Activated T-cell treated with anti-CD3 and anti-CD28 coated beads for 48 hours (primary cell): ENCODE data around the gene FABP1.
A peak's percentile ranks its signal among the peaks of the same experiment; 100 is the strongest.

Source experiments
- DNase-seq: peaks from one replicate; pipeline ENCODE4 v3.0.0-alpha.2; 2020; ENCODE audit warnings: low read depth

FABP1 gene

DNA sequence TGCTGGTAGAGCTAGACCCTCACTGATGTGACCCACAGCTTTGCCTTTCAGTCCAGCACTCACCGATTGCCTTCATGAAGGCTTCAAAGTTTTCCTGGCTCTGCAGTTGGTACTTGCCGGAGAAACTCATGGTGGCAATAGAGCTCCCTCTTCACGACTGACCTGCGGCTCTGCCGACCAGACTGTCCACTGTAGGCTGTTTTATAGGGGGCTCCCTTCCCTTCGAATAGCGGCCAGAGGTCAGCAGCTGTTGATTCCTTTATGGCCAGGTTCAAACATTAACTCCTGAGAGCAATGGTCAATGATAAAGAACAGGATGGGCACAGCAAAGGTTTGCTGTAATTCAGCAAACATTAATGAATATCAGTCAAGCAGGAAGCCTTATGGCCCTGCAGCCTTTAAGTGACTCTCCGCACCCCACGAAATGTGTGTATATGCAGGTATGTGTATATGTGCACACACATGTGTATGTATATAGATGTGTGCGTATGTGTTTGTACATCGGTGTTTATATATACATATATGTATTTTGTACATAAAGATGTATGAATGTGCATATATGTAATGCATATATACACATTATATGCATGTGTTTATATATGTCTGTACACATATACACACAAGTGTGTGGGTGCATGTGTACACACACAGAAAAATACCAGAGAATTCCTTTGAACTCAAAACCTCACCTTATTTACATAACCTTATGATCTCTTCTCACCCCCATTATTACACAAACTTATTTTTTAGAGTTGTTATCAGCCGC, at the start of gene FABP1:
FABP1 (minus strand) TSS at position 175 of the 766 bp plus-strand sequence; CDS start at position 130, 45 bp downstream.
- DNase-seq: no peak

DNA sequence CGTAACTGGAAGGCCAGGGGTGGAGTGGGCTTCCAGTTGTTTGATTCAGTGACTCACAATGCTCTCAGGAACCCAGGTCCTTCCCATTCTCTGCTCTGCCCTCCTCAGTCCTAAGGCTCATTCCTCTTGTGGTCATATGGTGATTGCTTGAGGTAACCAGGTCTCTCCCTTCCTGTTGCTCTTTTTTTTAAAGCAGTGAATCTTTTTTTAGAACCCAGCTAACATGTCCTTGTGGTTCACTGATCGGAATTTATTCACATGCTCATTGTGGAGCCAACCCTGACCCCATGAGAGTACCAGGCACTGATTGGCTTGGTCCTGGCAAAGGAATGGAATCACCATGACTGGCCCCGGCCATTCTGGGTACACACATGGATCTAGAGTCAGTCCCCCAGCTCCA, 49.7 kb upstream of the FABP1 start:
- DNase-seq: no peak

DNA sequence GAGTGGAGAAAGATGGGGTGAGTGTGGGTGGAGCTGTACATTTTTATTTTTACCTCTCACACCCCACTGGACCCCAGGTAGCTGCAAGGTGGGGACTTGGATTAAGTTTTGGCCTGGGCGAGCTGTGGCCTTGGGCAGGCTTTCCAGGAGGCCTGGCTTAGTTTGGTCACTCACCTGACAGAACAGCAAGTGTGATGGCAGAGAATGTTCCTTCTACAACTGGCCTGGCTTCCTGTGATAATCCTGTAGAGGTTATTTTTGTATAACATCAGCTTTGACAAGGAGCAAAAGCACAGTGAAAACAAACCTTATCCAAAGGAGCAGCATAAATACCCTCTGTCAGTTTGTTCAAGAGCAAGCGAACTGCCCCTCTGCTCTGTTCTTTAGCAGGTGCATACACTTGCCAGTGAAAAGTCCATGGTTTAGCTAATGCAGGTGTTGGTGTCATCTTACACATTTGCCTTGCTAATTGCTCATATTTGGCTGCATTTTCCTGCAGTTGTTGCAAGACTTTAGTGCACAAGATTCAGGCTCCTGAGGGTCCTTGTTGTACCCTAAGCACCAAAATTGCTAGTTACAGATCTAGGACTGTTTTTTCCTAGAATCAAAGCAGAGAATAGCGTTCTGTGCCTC, 48.6 kb upstream of the FABP1 start:
- DNase-seq: no peak

DNA sequence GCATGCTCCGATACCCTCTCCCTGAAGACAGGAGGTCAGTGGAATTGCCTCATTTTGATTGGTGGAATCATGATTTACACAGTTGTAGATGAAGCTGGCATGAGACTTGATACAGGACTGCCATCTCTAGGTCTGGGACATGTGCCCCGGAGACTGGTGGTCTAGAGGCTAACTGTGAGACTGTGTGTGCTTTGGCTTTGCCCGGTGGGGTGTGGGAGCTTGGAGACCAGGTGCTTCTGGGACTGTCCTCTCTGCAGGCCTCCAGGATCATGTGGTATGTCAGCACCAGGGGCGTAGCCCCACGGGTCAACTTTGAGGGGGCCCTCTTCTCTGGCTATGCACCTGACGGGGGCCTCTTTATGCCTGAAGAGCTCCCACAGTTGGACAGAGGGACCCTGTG, 45.0 kb upstream of the FABP1 start:
- DNase-seq: no peak

DNA sequence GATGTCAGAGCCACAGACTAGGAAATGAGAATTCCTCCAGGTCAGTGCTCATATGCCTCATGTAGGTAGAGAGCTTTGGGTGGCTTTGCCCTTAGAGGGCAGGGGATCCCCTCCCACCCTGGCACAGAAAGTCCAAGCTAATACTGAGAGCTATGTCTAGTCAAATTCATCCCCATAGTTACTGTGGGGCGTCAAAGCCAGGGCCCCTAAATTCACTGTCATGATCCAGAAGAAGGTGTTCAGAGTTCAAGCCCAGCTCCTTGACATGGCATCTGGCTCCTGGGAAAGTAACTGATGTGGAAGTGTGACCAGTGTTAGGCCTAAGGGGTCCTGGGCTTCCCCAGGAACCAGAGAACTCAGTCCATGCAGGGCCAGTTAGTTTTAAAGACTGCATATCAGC, 44.1 kb upstream of the FABP1 start:
- DNase-seq: no peak

DNA sequence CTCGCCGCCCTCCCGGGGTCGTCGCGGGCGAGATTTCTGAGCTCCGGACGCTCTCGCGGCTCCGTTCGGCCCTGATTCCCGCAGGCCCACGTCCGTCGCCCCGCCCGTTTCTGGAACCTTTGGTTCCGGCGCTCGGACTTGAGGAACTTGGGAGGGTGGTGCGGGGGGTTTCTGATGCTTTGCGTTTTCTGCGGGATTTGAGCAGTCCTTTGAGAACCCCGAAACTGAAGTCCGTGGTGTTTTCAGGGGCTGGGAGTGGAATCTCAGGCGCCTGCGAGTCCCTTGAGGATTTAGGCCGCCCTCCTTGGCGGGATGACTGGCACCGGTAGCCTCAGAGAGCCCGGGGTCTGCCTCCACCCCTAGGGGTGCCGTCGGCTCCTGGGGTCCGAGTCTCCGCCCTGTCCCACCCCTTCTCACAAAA, 42.6 kb upstream of the FABP1 start:
- DNase-seq: peak; percentile 5

DNA sequence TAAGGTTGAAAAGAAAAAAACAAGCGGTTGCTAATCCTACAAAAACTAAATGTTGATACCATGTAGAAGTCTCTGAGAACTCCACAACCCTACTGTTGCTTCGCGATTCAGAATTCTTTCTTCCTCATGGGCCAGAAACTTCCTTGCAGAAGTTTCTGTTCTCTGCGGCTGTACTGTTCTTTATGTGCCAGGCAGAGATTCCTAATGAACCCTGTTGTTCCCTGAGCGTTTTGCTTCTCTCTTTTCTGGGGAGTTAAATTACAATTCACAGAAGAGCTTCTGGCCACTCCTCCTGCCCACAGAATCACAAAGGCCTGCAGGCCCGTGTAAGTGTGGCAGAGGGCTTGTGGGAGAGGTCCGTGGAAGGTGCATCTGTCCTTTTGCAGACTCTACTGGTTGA, 40.5 kb upstream of the FABP1 start:
- DNase-seq: no peak

DNA sequence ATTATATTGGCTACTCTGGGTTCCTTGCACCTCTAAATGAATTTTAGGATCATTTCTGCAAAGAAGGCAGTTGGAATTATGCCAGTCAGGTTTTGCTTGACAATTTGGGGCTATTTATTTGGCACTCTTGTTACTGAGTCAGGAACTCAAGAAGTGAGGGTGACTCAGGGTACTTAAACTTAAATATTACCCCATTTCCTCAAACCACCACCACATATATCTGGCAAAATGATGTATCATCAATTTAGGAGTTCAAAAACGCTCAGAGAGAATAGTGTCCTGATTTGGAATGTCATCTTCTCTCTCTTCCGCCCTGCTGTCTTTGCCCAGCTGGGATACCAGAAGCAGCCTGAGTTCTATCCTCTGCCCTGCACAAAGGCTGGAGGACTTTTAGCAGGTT, 39.9 kb upstream of the FABP1 start:
- no peak for DNase-seq

DNA sequence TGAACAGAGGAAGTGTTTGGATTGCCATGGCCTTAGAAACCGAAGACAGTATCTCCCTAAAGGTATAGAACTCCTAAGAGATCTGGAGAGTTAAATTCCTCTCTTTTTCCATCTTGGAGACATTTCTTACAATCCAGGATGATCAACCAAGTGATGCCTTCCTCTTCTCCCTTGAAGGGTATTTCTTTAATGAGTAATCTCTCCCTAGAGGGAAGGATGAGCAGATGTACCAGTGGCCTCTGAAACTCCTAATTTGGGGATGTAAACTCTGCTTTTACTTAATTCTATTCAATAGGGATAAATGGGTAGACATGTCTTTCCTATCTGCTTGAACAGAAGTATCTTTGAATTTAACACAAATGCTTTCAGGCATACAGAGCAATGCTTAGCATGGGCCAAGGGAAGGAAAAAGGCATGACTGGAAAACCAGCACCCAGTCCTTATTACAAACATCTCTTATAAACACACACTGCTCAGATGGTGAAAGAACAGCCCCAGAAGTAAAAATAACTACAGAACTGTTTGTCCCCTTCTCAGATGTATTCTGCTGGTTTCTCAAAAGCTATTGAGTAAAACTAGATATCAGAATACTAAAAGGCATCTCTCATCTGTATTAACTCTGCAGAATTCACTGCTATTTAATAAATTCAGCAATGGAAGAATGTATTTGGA, 37.6 kb upstream of the FABP1 start:
- no peak for DNase-seq

DNA sequence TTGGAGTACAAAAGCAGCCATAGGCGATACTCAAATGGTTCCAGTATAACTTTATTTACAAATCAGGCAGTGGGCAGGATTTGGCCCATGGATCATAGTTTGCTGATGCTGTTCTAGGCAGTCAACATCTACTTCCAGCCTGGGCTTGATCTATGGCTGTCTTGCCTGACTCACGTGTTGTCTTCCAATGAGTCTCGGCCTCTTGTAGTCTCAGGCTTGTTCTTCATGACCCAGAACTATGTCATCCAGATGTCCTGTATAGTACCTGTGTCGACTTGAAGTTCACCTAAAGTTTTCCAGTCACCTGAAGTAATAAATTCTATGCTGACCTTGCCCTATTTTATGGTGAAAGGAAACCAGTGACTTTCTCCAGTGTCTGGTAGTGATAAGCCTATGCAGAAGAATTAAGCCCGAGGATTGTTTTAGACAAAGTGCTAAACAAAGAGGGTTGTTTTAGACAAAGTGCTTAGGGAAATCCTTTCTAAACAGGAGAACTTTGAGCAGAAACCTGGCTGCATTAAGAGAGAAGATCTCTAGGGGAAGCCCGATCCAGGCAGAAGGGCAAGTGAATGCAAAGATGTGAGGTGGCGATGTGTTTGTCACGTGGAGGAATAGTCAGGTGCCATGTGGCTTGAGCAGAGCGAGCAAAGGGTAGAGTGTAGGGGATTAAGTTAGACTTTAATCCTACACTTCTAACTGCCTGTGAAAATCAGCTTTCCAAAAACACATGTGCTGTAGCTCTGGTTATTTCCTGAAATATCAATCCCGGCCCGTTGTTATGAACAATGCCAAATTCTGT, 33.8 kb upstream of the FABP1 start:
- no peak for DNase-seq

DNA sequence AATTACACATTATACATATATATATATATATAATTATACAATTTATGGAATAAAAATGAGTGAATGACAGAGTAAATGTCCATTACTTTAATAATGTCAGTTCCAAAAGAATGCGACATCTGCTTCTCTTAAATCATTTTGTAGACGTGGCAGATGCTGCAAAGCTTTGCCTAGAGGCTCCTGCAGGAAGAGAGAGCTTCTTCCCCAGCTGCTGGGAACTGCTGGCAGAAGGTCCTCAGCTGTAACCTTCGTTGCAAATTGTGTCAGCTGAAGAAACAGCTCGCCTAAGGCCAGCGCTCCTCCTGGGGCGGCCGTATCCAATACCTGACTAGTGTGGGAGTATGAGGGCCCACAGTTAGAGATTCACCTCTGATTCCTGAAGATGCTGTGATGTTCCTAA, 32.7 kb upstream of the FABP1 start:
- DNase-seq: no peak

DNA sequence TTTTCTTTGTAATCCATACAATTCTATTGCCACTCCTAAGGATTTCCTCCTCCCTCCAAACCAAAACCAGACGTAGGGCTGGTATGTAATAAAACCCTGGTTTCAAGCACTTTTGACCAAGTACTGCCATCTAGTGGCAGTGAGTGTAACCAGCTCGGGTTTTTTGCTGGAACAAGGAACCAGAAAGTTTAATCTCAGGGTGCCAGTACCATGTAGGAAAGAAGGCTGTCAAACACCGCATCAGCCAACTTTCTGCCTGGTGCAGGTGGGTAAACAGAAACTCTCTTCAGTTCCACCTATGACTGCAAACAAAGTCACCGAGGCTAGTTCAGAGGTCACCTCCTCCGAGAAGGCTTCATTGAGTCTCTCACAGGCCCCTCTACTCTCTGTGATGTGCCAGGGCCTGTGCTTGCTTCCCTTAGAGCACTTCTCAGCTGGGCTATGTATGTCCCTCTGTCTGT, 32.1 kb upstream of the FABP1 start:
- peak; percentile 19 for DNase-seq

DNA sequence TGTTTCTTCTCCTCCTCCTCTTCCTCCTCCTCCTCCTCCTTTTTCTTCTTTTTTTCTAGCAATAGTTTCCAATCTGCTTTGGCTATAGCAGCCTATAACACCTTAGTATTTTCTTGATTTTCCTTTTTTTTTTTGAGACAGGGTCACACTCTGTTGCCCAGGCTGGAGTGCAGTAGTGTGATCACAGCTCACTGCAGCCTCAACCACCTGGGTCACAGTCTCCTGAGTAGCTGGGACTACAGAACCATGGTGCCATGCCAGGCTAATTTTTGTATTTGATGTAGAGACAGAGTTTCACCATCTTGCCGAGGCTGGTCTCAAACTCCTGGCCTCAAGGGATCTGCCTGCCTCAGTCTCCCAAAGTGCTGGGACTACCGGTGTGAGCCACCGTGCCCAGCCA, 31.6 kb upstream of the FABP1 start:
- no peak for DNase-seq

DNA sequence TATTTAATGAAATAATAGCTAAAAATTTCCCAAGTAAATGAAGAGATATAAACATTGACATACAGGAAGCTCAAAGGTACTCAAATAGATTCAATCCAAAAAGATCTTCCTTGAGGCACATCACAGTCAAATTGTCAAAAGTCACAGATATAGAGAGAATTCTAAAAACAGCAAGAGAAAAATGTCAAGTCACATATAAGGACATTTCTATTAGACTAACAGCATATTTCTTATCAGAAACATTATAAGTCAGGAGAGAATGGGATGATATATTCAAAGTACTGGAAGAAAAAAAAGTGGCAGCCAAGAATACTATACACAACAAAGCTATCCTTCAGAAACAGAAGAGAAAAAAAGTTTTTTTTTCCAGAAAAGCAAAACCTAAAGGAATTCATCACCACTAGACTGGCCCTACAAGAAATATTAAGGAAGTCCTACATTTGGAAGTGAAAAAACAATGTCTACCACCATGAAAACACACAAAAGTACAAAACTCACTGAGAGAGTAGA, 21.1 kb upstream of the FABP1 start:
- DNase-seq: no peak

DNA sequence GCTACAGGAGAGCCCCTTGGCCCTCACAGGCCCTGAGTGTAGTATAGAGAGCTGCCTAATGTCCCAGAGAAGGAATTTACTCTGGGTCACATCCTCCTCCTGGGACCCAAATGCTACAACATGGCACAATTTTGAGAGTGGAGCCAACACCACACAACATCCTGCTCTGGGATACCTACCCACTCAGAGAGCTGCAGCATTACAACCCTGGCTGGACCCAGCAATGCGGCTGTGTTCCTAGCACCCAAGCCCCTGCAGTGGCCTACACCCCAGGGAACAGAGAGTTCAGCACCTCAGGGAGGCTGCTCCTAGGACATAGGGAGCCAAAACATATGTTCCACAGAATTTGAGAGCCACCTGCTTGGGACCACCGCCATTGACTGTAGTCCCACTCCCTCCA, 19.3 kb upstream of the FABP1 start:
- DNase-seq: no peak

DNA sequence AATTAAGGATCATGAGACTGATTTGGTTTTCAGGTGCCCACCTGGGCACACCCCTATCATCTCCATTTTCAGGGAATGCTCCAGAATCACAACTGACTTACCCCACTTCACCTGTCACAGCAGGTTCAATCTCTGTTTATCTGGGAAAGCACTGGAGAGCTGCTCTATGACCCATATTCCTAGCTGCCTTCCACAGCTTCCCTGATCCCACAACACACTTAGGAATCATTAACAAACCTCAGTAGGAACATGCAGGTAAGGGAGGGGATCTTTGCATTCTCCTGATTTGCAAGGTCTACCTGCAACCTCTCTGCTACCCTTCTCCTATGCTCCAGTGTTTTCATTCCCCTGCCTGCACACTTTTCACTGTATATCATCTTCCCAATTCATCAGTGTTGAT, 18.7 kb upstream of the FABP1 start:
- no peak for DNase-seq

DNA sequence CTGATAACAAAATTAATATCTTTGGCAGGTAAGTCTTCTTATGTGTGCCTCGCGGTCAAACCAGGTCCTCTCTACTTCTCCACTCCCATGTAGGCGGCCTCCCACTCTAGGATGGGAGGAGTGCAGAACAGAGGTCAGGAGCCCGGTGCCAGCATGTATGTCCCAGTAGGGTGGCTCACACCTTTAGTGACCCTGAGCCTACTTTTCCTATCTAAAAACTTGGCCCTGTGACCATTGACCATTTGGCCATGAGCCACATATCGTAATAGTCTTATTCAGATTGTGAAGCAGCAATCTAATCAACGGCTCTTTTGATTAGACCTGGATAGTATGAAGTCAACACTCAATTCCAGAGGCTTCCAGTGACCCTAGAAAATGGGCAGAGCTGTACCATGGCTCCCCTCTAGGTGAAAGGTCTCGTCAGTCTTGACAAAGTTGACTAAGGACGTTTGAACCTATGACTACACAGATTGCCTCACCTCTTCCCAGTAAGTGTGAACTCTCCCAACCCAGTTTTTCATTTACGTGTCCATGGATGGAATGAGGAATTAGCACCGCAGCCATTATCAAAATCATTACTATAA, 17.1 kb upstream of the FABP1 start:
- DNase-seq: no peak

DNA sequence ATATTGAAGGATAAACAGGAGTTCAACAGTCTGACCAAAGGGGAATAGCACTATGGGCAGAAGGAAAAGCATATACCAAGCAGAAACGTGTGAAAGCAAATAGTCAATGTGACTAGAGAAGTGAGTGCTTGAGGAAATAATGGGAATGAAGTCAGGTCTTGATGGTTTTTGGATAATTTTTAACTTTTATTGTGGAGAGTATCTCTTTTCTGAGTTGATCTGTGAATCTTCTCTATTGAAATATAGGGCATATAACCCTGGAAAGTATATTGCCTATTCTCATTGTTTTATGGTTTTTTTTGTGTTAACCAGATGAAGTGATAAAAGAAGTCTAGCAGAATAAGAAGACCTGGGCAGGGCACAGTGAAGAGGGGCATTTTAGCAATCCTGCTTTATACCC, 16.4 kb upstream of the FABP1 start:
- DNase-seq: no peak

DNA sequence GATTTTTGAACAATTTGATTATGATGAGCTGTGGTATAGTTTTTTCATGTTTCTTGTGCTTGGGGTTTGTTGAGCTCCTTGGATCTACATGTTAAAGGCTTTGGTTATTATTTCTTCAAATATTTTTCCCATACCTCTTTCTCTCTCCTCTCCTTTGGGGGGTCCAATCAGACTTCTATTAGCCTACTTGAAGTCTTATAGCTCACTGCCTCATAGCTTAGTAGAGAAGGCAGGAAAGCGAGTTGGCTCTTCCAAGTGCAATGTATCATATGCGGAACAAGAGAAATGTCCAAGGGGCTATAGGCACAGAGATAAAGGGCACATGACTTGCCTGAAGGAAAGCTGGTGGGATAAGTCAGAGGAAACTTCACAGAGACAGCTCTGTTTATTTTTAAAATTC, 14.1 kb upstream of the FABP1 start:
- DNase-seq: no peak

DNA sequence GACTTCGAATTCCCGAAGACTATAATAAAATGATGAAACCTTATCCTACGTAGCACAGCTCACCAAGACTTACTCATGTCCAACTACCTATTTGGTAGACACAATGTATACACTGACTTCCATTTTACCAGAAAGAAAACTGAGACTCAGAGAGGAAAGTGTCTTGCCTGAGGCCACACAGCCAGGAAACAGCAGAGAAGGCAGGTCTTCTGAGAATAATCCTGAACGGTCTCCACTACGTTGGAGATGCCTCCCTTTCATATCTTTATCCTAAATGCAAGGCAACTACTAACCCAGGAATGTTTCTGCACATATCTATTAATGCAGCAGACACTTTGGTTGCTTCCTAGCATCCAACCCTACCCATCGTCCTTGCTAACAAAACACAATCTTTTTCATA, 11.9 kb upstream of the FABP1 start:
- no peak for DNase-seq

DNA sequence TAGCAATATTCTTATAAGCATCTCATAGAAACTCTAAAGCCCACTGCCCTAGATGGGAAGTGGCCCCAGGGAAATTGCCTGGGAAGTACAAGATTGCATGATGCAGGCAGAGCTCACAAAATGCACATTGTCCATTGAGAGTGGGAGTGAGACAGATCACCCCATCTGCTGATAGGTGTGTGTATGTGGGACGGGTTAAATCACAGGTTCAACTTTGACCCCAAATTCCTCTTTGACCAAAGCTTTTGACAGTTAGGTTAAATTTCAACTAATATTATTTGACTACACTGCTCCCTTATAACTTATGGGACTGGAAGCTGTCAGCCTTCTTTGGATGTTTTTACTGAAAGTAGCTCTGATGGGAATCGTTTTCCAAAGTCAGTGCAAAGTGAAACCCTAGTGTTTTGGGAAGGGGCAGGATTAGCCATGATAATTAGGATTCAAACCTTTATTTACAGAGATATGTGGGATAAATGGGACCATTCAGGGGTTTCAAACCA, 11.4 kb upstream of the FABP1 start:
- no peak for DNase-seq

DNA sequence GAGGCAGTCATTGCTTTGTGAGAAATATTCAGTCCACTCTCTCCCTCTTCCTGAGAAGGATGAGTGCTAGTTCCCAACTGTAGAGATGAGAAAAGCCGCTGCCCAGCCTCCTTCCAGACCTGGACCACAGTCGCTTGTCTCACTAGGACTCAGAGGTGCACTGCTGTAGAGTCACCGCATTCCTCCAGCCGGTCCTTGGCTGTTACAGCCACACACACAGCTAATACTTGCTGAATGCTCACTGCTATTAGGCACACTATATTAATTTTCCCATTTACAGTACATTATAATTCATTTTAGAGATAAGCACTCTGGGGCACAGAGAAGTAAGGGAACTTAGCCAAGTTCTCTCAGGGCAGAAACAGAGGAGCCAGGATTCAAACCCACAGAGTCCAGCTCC, 10.0 kb upstream of the FABP1 start:
- DNase-seq: no peak
